A673 (cell line): ENCODE data around the gene NEB. TPM values are rescaled to one million over a fixed set of nuclear protein-coding genes. Genes with fewer than 3 reads are reported as not detected.

Source experiments
- BruUV-seq: library from RNA; stranded (reverse); fragments of 400-500 nt; replicated peaks from 2 replicates; lab custom pipeline; 2021; lab: Mats Ljungman, UMichigan
- CTCF ChIA-PET: fragments of 300-600 bp; sonication (Branson Sonifier 250); formaldehyde crosslinking; loops from one replicate; lab custom pipeline; 2022; ENCODE audit warnings: antibody characterized with exemption; lab: Charles Lee
- POLR2A ChIA-PET: fragments of 300-600 bp; sonication (Branson Sonifier 250); formaldehyde crosslinking; loops from one replicate; lab custom pipeline; 2022; ENCODE audit warnings: antibody characterized with exemption; ENCODE audit not compliant: low non-redundant PET; lab: Charles Lee
- DNase-seq: peaks from one replicate; pipeline ENCODE4 v3.0.0-alpha.2; 2015; ENCODE audit warnings: low spot score
- H3K27ac ChIP-seq: fragments of 200-600 bp; sonication (generic); 2 replicates; pipeline ENCODE4 v1.5.1; 2016; ENCODE audit warnings: mixed run types, low read depth, mild to moderate bottlenecking, mixed read lengths, antibody characterized with exemption, low read length; ENCODE audit not compliant: poor library complexity, severe bottlenecking
- H3K27me3 ChIP-seq: fragments of 200-600 bp; sonication (generic); replicated peaks from 2 replicates; pipeline ENCODE4 v1.6.1; 2017; ENCODE audit warnings: mixed run types, low read depth, mild to moderate bottlenecking, mixed read lengths, antibody characterized with exemption, low read length; ENCODE audit not compliant: insufficient read depth, poor library complexity
- H3K36me3 ChIP-seq: fragments of 200-600 bp; sonication (generic); 2 replicates; pipeline ENCODE4 v1.6.1; 2016; ENCODE audit warnings: mixed run types, mild to moderate bottlenecking, mixed read lengths, antibody characterized with exemption, low read length; ENCODE audit not compliant: insufficient read depth, poor library complexity, severe bottlenecking
- H3K4me1 ChIP-seq: fragments of 200-600 bp; sonication (generic); 2 replicates; pipeline ENCODE4 v1.6.1; 2017; ENCODE audit warnings: mixed run types, mild to moderate bottlenecking, mixed read lengths, antibody characterized with exemption, low read length; ENCODE audit not compliant: insufficient read depth, poor library complexity, severe bottlenecking
- H3K4me3 ChIP-seq: fragments of 200-600 bp; sonication (generic); 2 replicates; pipeline ENCODE4 v1.5.1; 2016; ENCODE audit warnings: low read depth, mixed run types, mild to moderate bottlenecking, mixed read lengths, low read length; ENCODE audit not compliant: poor library complexity, severe bottlenecking
- H3K9me3 ChIP-seq: fragments of 200-600 bp; sonication (generic); 2 replicates; pipeline ENCODE4 v1.6.1; 2016; ENCODE audit warnings: mixed run types, low read depth, mild to moderate bottlenecking, mixed read lengths, antibody characterized with exemption, low read length; ENCODE audit not compliant: poor library complexity, severe bottlenecking
- CTCF ChIP-seq: fragments of 300-800, 200-600 bp; sonication (generic); conservative IDR thresholded peaks from 2 replicates; pipeline ENCODE4 v1.5.1; 2017; ENCODE audit warnings: low read depth, mild to moderate bottlenecking, antibody characterized with exemption, low read length, moderate library complexity, mixed read lengths
- EZH2 ChIP-seq: fragments of 200-600 bp; sonication (generic); IDR thresholded peaks from 2 replicates; pipeline ENCODE4 v1.6.1; 2017; ENCODE audit warnings: borderline replicate concordance, low read depth, mild to moderate bottlenecking, mixed read lengths, antibody characterized with exemption, low read length; ENCODE audit not compliant: poor library complexity, severe bottlenecking
- intact Hi-C: fragments of 100-400 bp; cut with micrococcal nuclease; formaldehyde crosslinking; loops from one replicate; pipeline ENCODE4 v1.10.0; 2022; ENCODE audit not compliant: unreplicated experiment
- total RNA-seq: library from RNA; stranded (reverse); gene quantifications from 2 replicates; pipeline ENCODE4 v1.2.3, GENCODE V29; 2021

Gene NEB
- total RNA-seq, 1 experiment from 2014 or later, result 7.0 TPM

- no peak overlapping the region for H3K27ac ChIP-seq
- no peak for DNase-seq
- POLR2A ChIA-PET, result no interaction called here
- TF ChIP-seq CTCF (no peak), EZH2 (no peak)
- intact Hi-C loops, result no loop called here
- H3K36me3 ChIP-seq, result no peaks in the 10 kb centered on the region
- CTCF ChIA-PET, result no interaction called here
- H3K4me3 ChIP-seq, result no peak overlapping the region
- H3K27me3 ChIP-seq, result no peaks in the 10 kb centered on the region
- no peaks in the 10 kb centered on the region for H3K9me3 ChIP-seq
- H3K4me1 ChIP-seq, result no peaks in the 10 kb centered on the region
- no TSS peak for BruUV-seq
Observed at GRCh38 chr2:151658081-151658480, 76.2 kb downstream of the NEB start.

- Histone ChIP-seq H3K4me1 (no peaks in the 10 kb centered on the region), H3K27ac (no peak overlapping the region), H3K9me3 (no peaks in the 10 kb centered on the region), H3K27me3 (no peaks in the 10 kb centered on the region), H3K36me3 (no peaks in the 10 kb centered on the region), H3K4me3 (no peak overlapping the region)
- no peak for DNase-seq
- BruUV-seq, result no TSS peak
- intact Hi-C loops, result no loop called here
- CTCF ChIA-PET, result no interaction called here
- TF ChIP-seq CTCF, result no peak
- no peak for TF ChIP-seq EZH2
- POLR2A ChIA-PET, result no interaction called here
Observed at GRCh38 chr2:151657667-151658076, 76.6 kb downstream of the NEB start.

GRCh38 chr2:151655663-151656398, 78.4 kb downstream of the NEB start:
- no peak for DNase-seq
- ChIA-PET POLR2A (no interaction called here), CTCF (interaction anchor here (0.7 kb wide), 1 partner anchor 15 kb away, joined by 3 read pairs; no protein-coding TSS in a partner anchor)
- Histone ChIP-seq H3K4me3 (no peak overlapping the region), H3K27ac (no peak overlapping the region), H3K9me3 (no peaks in the 10 kb centered on the region), H3K4me1 (no peaks in the 10 kb centered on the region), H3K27me3 (no peaks in the 10 kb centered on the region), H3K36me3 (no peaks in the 10 kb centered on the region)
- intact Hi-C loops, result no loop called here
- TF ChIP-seq EZH2 (no peak), CTCF (no peak)
- no TSS peak for BruUV-seq
